Medulla oblongata (tissue), 1 donor: ENCODE data around the gene PLA2G4A.

ENCODE experiments used
- DNase-seq: peaks from one replicate; pipeline ENCODE4 v3.0.0-alpha.2; 2015; ENCODE audit errors: extremely low spot score

PLA2G4A gene

GRCh38 chr1:186828611-186829454 is at the start of gene PLA2G4A:
TSS of gene PLA2G4A (plus strand) at chr1:186828949. CDS start at chr1:186854355, 25,406 bp downstream.
- DNase-seq: peak; percentile 84

DNA sequence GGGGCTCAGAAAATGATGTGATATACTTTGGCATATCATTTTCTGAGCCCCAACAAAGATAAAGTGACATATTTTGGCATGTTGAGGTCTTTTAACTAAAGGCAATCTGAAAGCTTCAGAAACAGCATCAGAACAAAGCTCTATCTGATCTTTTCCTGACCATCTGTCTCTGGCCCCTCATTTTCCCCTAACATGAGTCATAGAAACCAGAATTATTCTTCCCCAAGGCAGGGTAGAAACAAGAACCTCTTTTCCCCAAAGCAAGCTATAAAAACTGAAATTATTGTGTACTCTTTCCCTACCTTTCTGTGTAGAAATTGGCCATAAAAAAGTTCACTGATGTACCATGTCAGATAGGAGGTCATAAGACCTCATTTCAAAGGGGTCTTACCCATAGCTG is 48.7 kb upstream of the PLA2G4A start:
- DNase-seq: no peak

- DNase-seq: no peak
These were observed 47.0 kb upstream of the PLA2G4A start for GRCh38 chr1:186781730-186782129.

DNA sequence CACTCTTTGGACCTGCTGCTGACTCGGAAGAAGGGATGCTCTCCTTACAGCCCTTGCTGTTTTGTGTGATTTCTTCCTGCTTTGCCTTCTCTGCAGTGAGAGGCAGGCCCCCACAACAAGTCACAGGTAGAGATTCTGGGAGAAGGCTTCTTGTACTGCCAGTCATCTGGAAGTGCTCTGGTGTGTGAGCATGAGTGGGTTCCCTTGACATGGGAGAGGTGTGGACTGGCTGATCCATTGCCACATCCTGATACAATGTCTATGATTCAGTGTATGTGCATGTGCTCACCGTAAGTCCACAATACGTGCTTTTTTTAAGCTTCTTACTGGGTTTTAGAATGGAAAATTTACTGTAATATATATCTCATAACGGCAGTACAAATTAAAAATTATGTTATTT is 46.0 kb upstream of the PLA2G4A start:
- DNase-seq: no peak

- no peak for DNase-seq
These were observed 45.6 kb upstream of the PLA2G4A start for GRCh38 chr1:186783193-186783592.

GRCh38 chr1:186785503-186785902 is 43.2 kb upstream of the PLA2G4A start:
- no peak for DNase-seq

DNA sequence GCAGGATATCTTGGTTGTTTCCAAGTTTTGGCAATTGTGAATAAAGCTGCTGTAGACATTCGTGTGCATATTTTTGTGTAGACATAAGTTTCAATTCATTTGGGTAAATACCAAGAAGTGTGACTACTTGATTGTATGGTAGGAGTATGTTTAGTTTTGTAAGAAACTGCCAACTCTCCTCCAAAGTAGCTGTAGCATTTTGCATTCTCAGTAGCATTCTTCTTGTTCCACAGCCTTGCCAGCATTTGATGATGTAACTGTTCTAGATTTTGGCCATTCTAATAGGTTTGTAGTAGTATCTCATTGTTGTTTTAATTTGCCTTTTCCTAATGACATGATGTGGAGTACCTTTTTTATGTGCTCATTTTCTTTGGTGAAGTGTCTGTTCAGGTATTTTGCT is 38.6 kb upstream of the PLA2G4A start:
- DNase-seq: no peak

- no peak for DNase-seq
These were observed 35.7 kb upstream of the PLA2G4A start for GRCh38 chr1:186792870-186793581.

- DNase-seq: no peak
These were observed 35.2 kb upstream of the PLA2G4A start for GRCh38 chr1:186793582-186793927.

- no peak for DNase-seq
These were observed 29.6 kb upstream of the PLA2G4A start for GRCh38 chr1:186798960-186799688.

- DNase-seq: no peak
These were observed 29.1 kb upstream of the PLA2G4A start for GRCh38 chr1:186799689-186800054.

DNA sequence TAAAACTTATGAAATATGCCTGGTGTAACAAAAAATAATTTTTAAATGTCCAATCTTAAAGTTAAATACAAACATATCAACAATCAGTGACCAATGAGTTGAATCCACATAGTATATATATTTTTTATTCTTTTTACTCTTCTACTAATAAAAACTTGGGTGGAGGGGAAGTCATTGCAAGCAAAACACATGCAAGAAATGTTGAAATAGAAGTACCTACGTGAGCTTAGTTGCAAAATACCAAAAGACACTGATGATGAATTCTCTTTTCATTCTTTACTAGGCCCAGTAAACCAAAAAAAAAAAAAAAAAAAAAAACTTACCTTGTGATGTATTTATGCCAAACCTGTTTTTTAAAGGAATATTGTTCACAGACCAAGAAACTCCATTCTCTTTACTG is 26.4 kb upstream of the PLA2G4A start:
- DNase-seq: no peak

- DNase-seq: no peak
These were observed 24.1 kb upstream of the PLA2G4A start for GRCh38 chr1:186804679-186805078.

DNA sequence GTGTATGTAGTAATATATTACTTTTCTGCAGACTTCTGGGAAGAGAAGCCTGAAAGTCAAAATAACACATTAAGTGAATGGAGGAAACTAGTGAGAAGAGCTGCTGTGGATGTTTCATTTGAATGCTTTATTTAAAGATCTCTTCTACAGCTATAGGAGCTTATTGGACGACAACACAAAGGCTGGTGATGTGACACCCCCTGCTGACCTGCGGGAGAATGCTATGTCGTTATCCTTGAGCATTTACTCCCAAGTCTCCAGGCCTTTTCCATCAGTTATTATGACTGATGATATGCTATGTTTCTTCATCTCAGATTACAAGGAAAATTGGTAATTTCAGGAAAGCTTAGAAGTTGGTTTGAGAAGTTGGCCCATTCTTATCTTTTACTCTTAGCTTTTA is 22.3 kb upstream of the PLA2G4A start:
- DNase-seq: no peak

- DNase-seq: no peak
These were observed 21.6 kb upstream of the PLA2G4A start for GRCh38 chr1:186807163-186807562.

DNA sequence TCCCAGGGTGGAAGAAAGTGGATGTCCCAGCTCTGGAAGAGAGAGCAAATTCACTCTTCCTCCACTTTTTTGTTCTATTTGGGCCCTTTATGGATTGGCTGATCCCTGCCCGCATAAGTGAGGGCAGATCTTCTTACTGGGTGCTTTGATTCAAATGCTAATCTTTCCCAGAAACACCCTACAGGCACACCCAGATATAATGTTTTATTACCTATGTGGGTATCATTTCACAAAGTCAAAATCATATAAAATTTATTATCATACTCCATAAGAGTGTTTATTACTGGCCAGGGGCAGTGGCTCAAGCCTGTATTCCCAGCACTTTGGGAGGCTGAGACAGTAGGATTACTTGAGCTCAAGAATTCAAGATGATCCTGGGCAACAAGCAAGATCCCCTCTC is 16.9 kb upstream of the PLA2G4A start:
- no peak for DNase-seq

DNA sequence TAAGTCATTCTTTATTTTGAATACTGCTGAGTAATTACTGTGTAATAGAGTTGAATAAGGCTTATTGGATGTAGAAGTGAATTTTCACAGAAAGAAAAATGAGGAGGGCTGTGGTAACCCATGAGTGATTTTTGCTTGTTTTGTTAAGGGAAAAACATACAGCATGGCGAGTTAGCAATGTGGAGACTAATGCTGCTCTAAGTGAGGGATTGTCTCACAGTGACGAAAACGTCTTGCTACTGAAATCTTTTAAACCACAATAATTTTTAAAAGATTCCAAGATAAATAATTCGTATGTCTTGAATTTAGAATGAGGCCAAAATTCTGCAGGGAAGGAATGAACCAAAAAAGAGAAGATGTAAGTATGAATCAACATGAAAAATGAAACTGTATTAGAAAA is 16.2 kb upstream of the PLA2G4A start:
- DNase-seq: no peak

DNA sequence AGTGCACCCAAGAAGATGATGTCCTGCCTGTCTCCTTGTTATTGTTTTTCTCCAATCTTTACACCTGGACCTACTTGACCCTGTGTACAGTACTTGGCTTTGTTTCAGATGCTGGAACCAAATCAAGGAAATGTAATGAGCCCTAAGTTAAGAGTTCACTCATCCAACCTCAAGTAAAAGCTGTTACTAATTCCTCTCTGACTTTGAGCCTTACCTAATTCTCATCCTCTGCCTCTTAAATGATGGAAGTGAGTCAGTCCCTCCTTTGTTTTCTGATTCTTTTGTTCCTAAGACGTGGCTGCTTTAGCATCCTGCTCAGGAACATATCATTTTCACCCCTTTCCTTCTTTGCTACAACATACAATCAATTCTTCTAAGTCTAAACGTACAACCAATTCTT is 15.3 kb upstream of the PLA2G4A start:
- no peak for DNase-seq

GRCh38 chr1:186819126-186819525 is 9.6 kb upstream of the PLA2G4A start:
- DNase-seq: peak; percentile 13

GRCh38 chr1:186819563-186819962 is 9.2 kb upstream of the PLA2G4A start:
- no peak for DNase-seq

GRCh38 chr1:186829686-186830587 is 1.2 kb downstream of the PLA2G4A start:
- peak; percentile 18 for DNase-seq

- no peak for DNase-seq
These were observed 2.4 kb downstream of the PLA2G4A start for GRCh38 chr1:186831168-186831567.
